MCF 10A (cell line): ENCODE measurements around the gene TCF12. TPM values are rescaled to one million over a fixed set of nuclear protein-coding genes. Genes with fewer than 3 reads are reported as not detected.
"Not testable (repeated sequence)": the region's sequence is repeated elsewhere in the genome, so short reads cannot be mapped to it uniquely, and the experiment has no call there.

ENCODE experiments used
- BruUV-seq: library from RNA; stranded (reverse); fragments of 400-500 nt; replicated peaks from 2 replicates; lab custom pipeline; 2021; lab: Mats Ljungman, UMichigan
- CTCF ChIA-PET: fragments of 300-600 bp; sonication (Branson Sonifier 250); formaldehyde crosslinking; extraction: SDS; loops from one replicate; lab custom pipeline; 2021; ENCODE audit warnings: antibody characterized with exemption, inconsistent platforms; lab: Yijun Ruan, JAX
- POLR2A ChIA-PET: fragments of 300-600, 350-650 bp; sonication (Branson Sonifier 250); formaldehyde crosslinking; extraction: SDS; loops from one replicate; lab custom pipeline; 2020; ENCODE audit warnings: antibody characterized with exemption, inconsistent platforms; lab: Yijun Ruan, JAX
- DNase-seq: peaks from one replicate; pipeline ENCODE4 v3.0.0-alpha.2; 2018; ENCODE audit not compliant: unreplicated experiment
- H3K27ac Mint-ChIP-seq: one replicate; pipeline ENCODE4 v1.8.0; 2022; ENCODE audit warnings: mild to moderate bottlenecking, low read depth, mixed read lengths; ENCODE audit not compliant: unreplicated experiment
- H3K27me3 Mint-ChIP-seq: one replicate; pipeline ENCODE4 v1.8.0; 2022; ENCODE audit warnings: mixed read lengths; ENCODE audit not compliant: insufficient read depth, unreplicated experiment
- H3K36me3 Mint-ChIP-seq: one replicate; pipeline ENCODE4 v1.8.0; 2022; ENCODE audit warnings: mild to moderate bottlenecking, moderate library complexity, mixed read lengths; ENCODE audit not compliant: insufficient read depth, unreplicated experiment
- H3K4me1 Mint-ChIP-seq: one replicate; pipeline ENCODE4 v1.8.0; 2022; ENCODE audit warnings: mixed read lengths; ENCODE audit not compliant: insufficient read depth, unreplicated experiment
- H3K4me3 Mint-ChIP-seq: one replicate; pipeline ENCODE4 v1.8.0; 2022; ENCODE audit warnings: mild to moderate bottlenecking, moderate library complexity, mixed read lengths; ENCODE audit not compliant: unreplicated experiment
- H3K9me3 Mint-ChIP-seq: one replicate; pipeline ENCODE4 v1.8.0; 2022; ENCODE audit warnings: mixed read lengths; ENCODE audit not compliant: unreplicated experiment
- intact Hi-C: fragments of 100-400 bp; cut with micrococcal nuclease; formaldehyde crosslinking; loops from 2 replicates; pipeline ENCODE4 v1.14.1; 2022
- total RNA-seq: library from RNA; stranded (reverse); gene quantifications from 2 replicates; pipeline ENCODE4 v1.2.3, GENCODE V29; 2022
- TF ChIP-seq, protein P1 (sequence below): fragments of 200-600 bp; IDR thresholded peaks from one replicate; pipeline ENCODE4 v1.8.0; 2022; ENCODE audit warnings: antibody characterized with exemption, mild to moderate bottlenecking; ENCODE audit not compliant: unreplicated experiment

Gene TCF12
- total RNA-seq, 1 experiment from 2014 or later, result 140 TPM

DNA sequence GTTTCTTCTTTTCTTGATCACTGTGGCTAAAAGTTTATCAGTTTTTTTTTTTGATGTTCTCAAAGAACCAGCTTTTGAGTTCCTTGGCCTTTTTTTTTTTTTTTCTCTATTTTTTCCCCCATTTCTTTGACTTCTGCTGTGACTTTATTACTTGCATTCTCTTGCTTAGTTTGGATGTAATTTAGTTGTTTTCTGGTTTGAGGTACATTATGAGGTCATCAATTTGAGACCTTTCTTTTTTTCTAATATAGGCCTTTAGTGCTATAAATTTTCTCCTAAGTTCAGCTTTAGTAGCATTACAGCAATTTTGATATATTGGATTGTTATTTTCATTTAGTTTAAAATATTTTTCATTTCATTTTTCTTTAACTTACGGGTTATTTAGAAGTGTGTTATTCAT, 35.3 kb downstream of the TCF12 start:
- peaks cover 7% of the 10 kb centered on the region for H3K36me3 Mint-ChIP-seq
- H3K27me3 Mint-ChIP-seq, result no peaks in the 10 kb centered on the region
- peaks cover 7% of the 10 kb centered on the region for H3K9me3 Mint-ChIP-seq
- DNase-seq, result no peak
- H3K4me3 Mint-ChIP-seq, result no peak overlapping the region
- intact Hi-C loops, result no loop called here
- BruUV-seq, result no TSS peak
- POLR2A ChIA-PET, result interaction anchor here (0.7 kb wide), 1 partner anchor 53 kb away, joined by 3 read pairs; no protein-coding TSS in a partner anchor
- H3K4me1 Mint-ChIP-seq, result peaks cover 13% of the 10 kb centered on the region
- H3K27ac Mint-ChIP-seq, result no peak overlapping the region
- TF ChIP-seq, protein P1, sequence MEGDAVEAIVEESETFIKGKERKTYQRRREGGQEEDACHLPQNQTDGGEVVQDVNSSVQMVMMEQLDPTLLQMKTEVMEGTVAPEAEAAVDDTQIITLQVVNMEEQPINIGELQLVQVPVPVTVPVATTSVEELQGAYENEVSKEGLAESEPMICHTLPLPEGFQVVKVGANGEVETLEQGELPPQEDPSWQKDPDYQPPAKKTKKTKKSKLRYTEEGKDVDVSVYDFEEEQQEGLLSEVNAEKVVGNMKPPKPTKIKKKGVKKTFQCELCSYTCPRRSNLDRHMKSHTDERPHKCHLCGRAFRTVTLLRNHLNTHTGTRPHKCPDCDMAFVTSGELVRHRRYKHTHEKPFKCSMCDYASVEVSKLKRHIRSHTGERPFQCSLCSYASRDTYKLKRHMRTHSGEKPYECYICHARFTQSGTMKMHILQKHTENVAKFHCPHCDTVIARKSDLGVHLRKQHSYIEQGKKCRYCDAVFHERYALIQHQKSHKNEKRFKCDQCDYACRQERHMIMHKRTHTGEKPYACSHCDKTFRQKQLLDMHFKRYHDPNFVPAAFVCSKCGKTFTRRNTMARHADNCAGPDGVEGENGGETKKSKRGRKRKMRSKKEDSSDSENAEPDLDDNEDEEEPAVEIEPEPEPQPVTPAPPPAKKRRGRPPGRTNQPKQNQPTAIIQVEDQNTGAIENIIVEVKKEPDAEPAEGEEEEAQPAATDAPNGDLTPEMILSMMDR, result no peak
- CTCF ChIA-PET, result no interaction called here

DNA sequence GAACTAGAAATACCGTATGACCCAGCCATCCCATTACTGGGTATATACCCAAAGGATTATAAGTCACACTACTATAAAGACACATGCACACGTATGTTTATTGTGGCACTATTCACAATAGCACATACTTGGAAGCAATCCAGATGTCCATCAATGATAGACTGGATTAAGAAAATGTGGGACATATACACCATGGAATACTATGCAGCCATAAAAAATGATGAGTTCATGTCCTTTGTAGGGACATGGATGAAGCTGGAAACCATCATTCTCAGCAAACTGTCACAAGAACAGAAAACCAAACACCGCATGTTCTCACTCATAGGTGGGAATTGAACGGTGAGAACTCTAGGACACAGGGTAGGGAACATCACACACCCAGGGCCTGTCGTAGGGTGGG, 36.6 kb downstream of the TCF12 start:
- H3K27me3 Mint-ChIP-seq, CTCF ChIA-PET, intact Hi-C loops, H3K27ac Mint-ChIP-seq, H3K36me3 Mint-ChIP-seq, BruUV-seq, DNase-seq, H3K4me3 Mint-ChIP-seq, POLR2A ChIA-PET, H3K9me3 Mint-ChIP-seq: not testable (repeated sequence)
- H3K4me1 Mint-ChIP-seq, result peaks cover 13% of the 10 kb centered on the region

DNA sequence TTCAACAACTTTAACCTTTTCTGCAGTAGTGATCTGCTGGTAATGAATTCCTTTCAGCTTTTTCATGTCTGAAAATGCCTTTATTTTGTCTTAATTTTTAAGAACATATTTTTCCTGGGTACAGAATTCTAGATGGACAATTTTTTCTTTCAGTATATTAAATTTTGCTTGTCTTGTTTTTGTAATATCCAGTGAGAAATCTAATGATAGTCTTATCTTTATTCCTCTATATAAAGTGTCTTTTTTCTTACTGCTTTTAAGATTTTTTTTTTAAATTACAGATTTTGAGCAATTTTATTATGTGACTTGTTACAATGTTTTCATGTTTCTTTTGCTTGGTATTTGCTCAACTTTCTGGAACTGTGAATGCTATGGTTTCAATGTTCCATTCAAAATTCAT, 38.1 kb downstream of the TCF12 start:
- Mint-ChIP-seq H3K27me3 (no peaks in the 10 kb centered on the region), H3K36me3 (peaks cover 7% of the 10 kb centered on the region), H3K4me3 (no peak overlapping the region), H3K27ac (no peak overlapping the region), H3K4me1 (peaks cover 13% of the 10 kb centered on the region), H3K9me3 (peaks cover 7% of the 10 kb centered on the region)
- CTCF ChIA-PET, result no interaction called here
- DNase-seq, result no peak
- POLR2A ChIA-PET, result no interaction called here
- TF ChIP-seq, protein P1, result no peak
- intact Hi-C loops, result no loop called here
- BruUV-seq, result no TSS peak

DNA sequence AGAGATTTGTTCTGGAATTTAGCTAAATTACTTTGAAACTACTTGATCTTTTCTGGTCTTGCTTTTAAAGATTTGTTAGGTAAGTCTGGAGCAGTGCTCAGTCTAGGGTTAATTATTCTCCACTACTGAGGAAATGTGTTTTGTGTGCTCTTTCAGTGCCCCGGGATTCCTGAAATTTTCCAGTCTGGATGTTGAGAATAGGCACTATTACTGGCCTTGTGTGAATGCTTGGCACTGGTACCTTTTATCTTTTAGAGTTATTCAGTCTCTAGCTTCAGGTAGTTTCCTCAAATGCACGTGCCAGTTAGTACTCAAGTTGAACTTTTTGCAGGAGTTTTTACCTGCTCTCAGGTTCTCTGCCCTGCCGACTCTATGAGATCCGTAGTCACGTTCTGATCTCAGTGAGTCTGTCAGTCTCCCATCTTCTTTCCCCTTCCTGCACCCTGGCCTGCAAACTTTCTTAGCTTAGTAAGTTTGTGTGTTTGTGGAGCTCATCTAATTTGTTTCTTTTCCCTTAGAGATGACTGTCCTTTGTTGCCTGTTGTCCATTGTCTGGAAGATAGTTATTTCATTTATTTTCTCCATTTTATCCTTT, 39.5 kb downstream of the TCF12 start:
- no peaks in the 10 kb centered on the region for H3K27me3 Mint-ChIP-seq
- peaks cover 7% of the 10 kb centered on the region for H3K9me3 Mint-ChIP-seq
- no peak overlapping the region for H3K4me3 Mint-ChIP-seq
- ChIA-PET CTCF (interaction anchor here (0.7 to 1.2 kb wide), 2 partner anchors 181 to 467 kb away, joined by 3 read pairs; no protein-coding TSS in a partner anchor), POLR2A (interaction anchor here (0.6 kb wide), 1 partner anchor 536 kb away, joined by 3 read pairs; no protein-coding TSS in a partner anchor)
- intact Hi-C loops, result no loop called here
- no peak for DNase-seq
- peaks cover 7% of the 10 kb centered on the region for H3K36me3 Mint-ChIP-seq
- peak overlapping the region; percentile 59 for H3K27ac Mint-ChIP-seq
- peaks cover 15% of the 10 kb centered on the region for H3K4me1 Mint-ChIP-seq
- BruUV-seq, result no TSS peak
- TF ChIP-seq, protein P1, result no peak
